Activated CD8-positive, alpha-beta memory T cell treated with anti-CD3 and anti-CD28 coated beads, Interleukin-2, amount 50 U/mL, for 48 hours (primary cell): ENCODE results near the gene ZCCHC14.
"Not testable (repeated sequence)": the region's sequence is repeated elsewhere in the genome, so short reads cannot be mapped to it uniquely, and the experiment has no call there.

Experiments
- DNase-seq: peaks from one replicate; pipeline ENCODE4 v3.0.0-alpha.2; 2020

ZCCHC14 gene

GRCh38 chr16:87375426-87376135 lies 117.2 kb downstream of the ZCCHC14 start:
- no peak for DNase-seq

GRCh38 chr16:87374313-87374712 lies 118.5 kb downstream of the ZCCHC14 start:
- no peak for DNase-seq

- no peak for DNase-seq
Observed at GRCh38 chr16:87372305-87372704, 120.5 kb downstream of the ZCCHC14 start.

GRCh38 chr16:87371261-87371866 lies 121.5 kb downstream of the ZCCHC14 start:
- no peak for DNase-seq

GRCh38 chr16:87369796-87370719 lies 122.8 kb downstream of the ZCCHC14 start:
- no peak for DNase-seq

GRCh38 chr16:87369117-87369765 lies 123.6 kb downstream of the ZCCHC14 start:
- no peak for DNase-seq

GRCh38 chr16:87368029-87368770 lies 124.6 kb downstream of the ZCCHC14 start:
- DNase-seq = no peak

GRCh38 chr16:87367529-87367928 lies 125.3 kb downstream of the ZCCHC14 start:
- DNase-seq = no peak

- DNase-seq = no peak
Observed at GRCh38 chr16:87366930-87367329, 125.9 kb downstream of the ZCCHC14 start.

- no peak for DNase-seq
Observed at GRCh38 chr16:87366288-87366687, 126.5 kb downstream of the ZCCHC14 start.

GRCh38 chr16:87365021-87365713 lies 127.7 kb downstream of the ZCCHC14 start:
- no peak for DNase-seq

- no peak for DNase-seq
Observed at GRCh38 chr16:87363771-87364455, 128.9 kb downstream of the ZCCHC14 start.

- not testable (repeated sequence) for DNase-seq
Observed at GRCh38 chr16:87362828-87363559, 129.8 kb downstream of the ZCCHC14 start.

GRCh38 chr16:87361916-87362619 lies 130.8 kb downstream of the ZCCHC14 start:
- no peak for DNase-seq

- DNase-seq = no peak
Observed at GRCh38 chr16:87360862-87361610, 131.8 kb downstream of the ZCCHC14 start.

GRCh38 chr16:87359121-87359520 lies 133.7 kb downstream of the ZCCHC14 start:
- no peak for DNase-seq

GRCh38 chr16:87358696-87359095 lies 134.1 kb downstream of the ZCCHC14 start:
- DNase-seq = no peak

- no peak for DNase-seq
Observed at GRCh38 chr16:87358250-87358649, 134.6 kb downstream of the ZCCHC14 start.

GRCh38 chr16:87356491-87356853 lies 136.4 kb downstream of the ZCCHC14 start:
- DNase-seq = no peak
